GM23248 (cell line): ENCODE data around the gene EP300. TPM values are rescaled to one million over a fixed set of nuclear protein-coding genes. Genes with fewer than 3 reads are reported as not detected.

ENCODE experiments used
- DNase-seq: peaks from one replicate; pipeline ENCODE4 v3.0.0-alpha.2; 2015
- H2AFZ ChIP-seq: fragments of 200-600 bp; sonication (generic); 2 replicates; pipeline ENCODE4 v1.6.1; 2016; ENCODE audit warnings: antibody characterized with exemption
- H3F3A ChIP-seq: fragments of 200-600 bp; sonication (generic); 2 replicates; pipeline ENCODE4 v1.6.1; 2016; ENCODE audit warnings: mild to moderate bottlenecking, antibody characterized with exemption, mixed run types; ENCODE audit not compliant: insufficient read depth
- H3K27ac ChIP-seq: fragments of 200-600 bp; sonication (generic); 2 replicates; pipeline ENCODE4 v1.5.1; 2016; ENCODE audit warnings: mild to moderate bottlenecking
- H3K27me3 ChIP-seq: fragments of 200-600 bp; sonication (generic); replicated peaks from 2 replicates; pipeline ENCODE4 v1.6.1; 2016; ENCODE audit warnings: mild to moderate bottlenecking; ENCODE audit not compliant: insufficient read depth
- H3K36me3 ChIP-seq: fragments of 200-600 bp; sonication (generic); 2 replicates; pipeline ENCODE4 v1.6.1; 2016; ENCODE audit warnings: low read depth, mild to moderate bottlenecking
- H3K4me1 ChIP-seq: fragments of 200-600 bp; sonication (generic); 2 replicates; pipeline ENCODE4 v1.6.1; 2016; ENCODE audit warnings: mild to moderate bottlenecking; ENCODE audit not compliant: insufficient read depth
- H3K4me2 ChIP-seq: fragments of 200-600 bp; sonication (generic); one replicate; pipeline ENCODE4 v1.6.1; 2016; ENCODE audit warnings: mild to moderate bottlenecking; ENCODE audit not compliant: unreplicated experiment
- H3K4me3 ChIP-seq: fragments of 200-600 bp; sonication (generic); 2 replicates; pipeline ENCODE4 v1.5.1; 2016; ENCODE audit warnings: mild to moderate bottlenecking
- H3K79me2 ChIP-seq: fragments of 200-600 bp; sonication (generic); 2 replicates; pipeline ENCODE4 v1.6.1; 2016; ENCODE audit warnings: mild to moderate bottlenecking; ENCODE audit not compliant: insufficient read depth
- H3K9ac ChIP-seq: fragments of 200-600 bp; sonication (generic); 2 replicates; pipeline ENCODE4 v1.6.1; 2016; ENCODE audit warnings: mild to moderate bottlenecking
- H3K9me2 ChIP-seq: fragments of 200-600 bp; sonication (generic); 2 replicates; pipeline ENCODE4 v1.6.1; 2016; ENCODE audit warnings: mixed run types, mild to moderate bottlenecking, moderate library complexity; ENCODE audit not compliant: insufficient read depth
- H3K9me3 ChIP-seq: fragments of 200-600 bp; sonication (generic); one replicate; pipeline ENCODE4 v1.6.1; 2017; ENCODE audit warnings: low read depth
- H4K20me1 ChIP-seq: fragments of 200-600 bp; sonication (generic); 2 replicates; pipeline ENCODE4 v1.6.0; 2016; ENCODE audit not compliant: insufficient read depth
- EZH2 ChIP-seq: fragments of 200-600 bp; sonication (generic); IDR thresholded peaks from 2 replicates; pipeline ENCODE4 v1.6.1; 2018; ENCODE audit warnings: antibody characterized with exemption, mild to moderate bottlenecking; ENCODE audit not compliant: insufficient read depth, poor library complexity, severe bottlenecking
- EZH2phosphoT487 ChIP-seq: fragments of 200-600 bp; sonication (generic); IDR thresholded peaks from 2 replicates; pipeline ENCODE4 v1.6.1; 2018; ENCODE audit warnings: antibody characterized with exemption, moderate library complexity, mild to moderate bottlenecking, low read depth; ENCODE audit not compliant: insufficient read depth
- WGBS, 2 experiments: methylation state at CpG; one replicate each; pipeline ENCODE4 v1.1.6; 2015 to 2017; ENCODE audit warnings: low lambda C conversion rate in 2 of 2, low coverage in 1 of 2; ENCODE audit errors: missing lambda C conversion rate in 2 of 2; 5-methylcytosine and 5-hydroxymethylcytosine counted together
- in situ Hi-C: fragments of 300-500 bp; cut with MboI; formaldehyde crosslinking; loops from 2 replicates; pipeline ENCODE4 v1.15.0; 2020
- polyA plus RNA-seq: library from polyadenylated mRNA; unstranded; fragments of >200 nt; fragmentation: Nextera tagmentation; extraction: Ambion mirVana; gene quantifications from 2 replicates; pipeline ENCODE4 v1.2.1, GENCODE V29; 2016
- total RNA-seq: library from RNA; depleted of rRNA; stranded (reverse); fragments of >200 nt; shearing (Covaris generic); gene quantifications from 2 replicates; pipeline ENCODE4 v1.2.3, GENCODE V29; 2014

EP300 gene
- total and polyA plus RNA-seq, 2 experiments from 2014 or later, result 11.4 to 18.8 TPM

- WGBS, 2 experiments, result 0 to 1% methylated on average over 28 to 55 of the region's 67 CpGs
- in situ Hi-C loops, result no loop called here
- Histone ChIP-seq H3K9ac (peak overlapping the region; percentile 99), H3K4me2 (peak overlapping the region; percentile 86), H3K4me3 (peak overlapping the region; percentile 92), H3K27ac (peak overlapping the region; percentile 98), H3K36me3 (no peaks in the 10 kb centered on the region), H3K27me3 (no peaks in the 10 kb centered on the region), H3K9me3 (no peaks in the 10 kb centered on the region), H4K20me1 (peaks cover 28% of the 10 kb centered on the region; the same call in 1 of the 2 replicates), H3K9me2 (no peaks in the 10 kb centered on the region), H3F3A (peaks cover 11% of the 10 kb centered on the region; the same call in 1 of the 2 replicates), H2AFZ (peak overlapping the region; percentile 93), H3K4me1 (peaks cover 19% of the 10 kb centered on the region), H3K79me2 (peaks cover 40% of the 10 kb centered on the region)
- peak; percentile 99 for DNase-seq
- TF ChIP-seq EZH2, result no peak
- TF ChIP-seq EZH2phosphoT487, result no peak
Measured at GRCh38 chr22:41091132-41092022, 1.0 kb upstream of the EP300 start.

GRCh38 chr22:41092847-41093411, 537 bp downstream of the EP300 start:
- H3K4me2 ChIP-seq, result peak overlapping the region; percentile 95
- H2AFZ ChIP-seq, result peak overlapping the region; percentile 56
- peaks cover 16% of the 10 kb centered on the region; the same call in 1 of the 2 replicates for H3F3A ChIP-seq
- H3K9me3 ChIP-seq, result no peaks in the 10 kb centered on the region
- peak overlapping the region; percentile 99 for H3K9ac ChIP-seq
- H3K4me3 ChIP-seq, result peak overlapping the region; percentile 92
- no peaks in the 10 kb centered on the region for H3K27me3 ChIP-seq
- H3K27ac ChIP-seq, result peak overlapping the region; percentile 98
- WGBS, 2 experiments, result 1 to 2% methylated on average over 31 of the region's 31 CpGs
- peak; percentile 69 for DNase-seq
- H3K79me2 ChIP-seq, result peaks cover 56% of the 10 kb centered on the region
- TF ChIP-seq EZH2phosphoT487 (no peak), EZH2 (no peak)
- H3K36me3 ChIP-seq, result no peaks in the 10 kb centered on the region
- peaks cover 19% of the 10 kb centered on the region for H3K4me1 ChIP-seq
- in situ Hi-C loops, result no loop called here
- H4K20me1 ChIP-seq, result peaks cover 40% of the 10 kb centered on the region; the same call in 1 of the 2 replicates
- H3K9me2 ChIP-seq, result no peaks in the 10 kb centered on the region

GRCh38 chr22:41094041-41094593, 1.7 kb downstream of the EP300 start:
- Histone ChIP-seq H3K36me3 (no peaks in the 10 kb centered on the region), H3K27ac (0 out of 2 replicates have a peak overlapping the region, but pooled peaks have one; percentile 98), H3K4me2 (peak overlapping the region; percentile 95), H3K9me2 (no peaks in the 10 kb centered on the region), H3K79me2 (peaks cover 68% of the 10 kb centered on the region), H3F3A (peaks cover 16% of the 10 kb centered on the region; the same call in 1 of the 2 replicates), H3K9me3 (no peaks in the 10 kb centered on the region), H3K4me3 (peak overlapping the region; percentile 92), H3K4me1 (peaks cover 19% of the 10 kb centered on the region), H4K20me1 (peaks cover 47% of the 10 kb centered on the region; the same call in 1 of the 2 replicates), H3K9ac (peak overlapping the region; percentile 99), H3K27me3 (no peaks in the 10 kb centered on the region), H2AFZ (no peak overlapping the region)
- in situ Hi-C loops, result no loop called here
- WGBS, 2 experiments, result 6 to 11% methylated on average over 5 of the region's 5 CpGs
- TF ChIP-seq EZH2, result no peak
- TF ChIP-seq EZH2phosphoT487, result no peak
- peak; percentile 65 for DNase-seq

DNA sequence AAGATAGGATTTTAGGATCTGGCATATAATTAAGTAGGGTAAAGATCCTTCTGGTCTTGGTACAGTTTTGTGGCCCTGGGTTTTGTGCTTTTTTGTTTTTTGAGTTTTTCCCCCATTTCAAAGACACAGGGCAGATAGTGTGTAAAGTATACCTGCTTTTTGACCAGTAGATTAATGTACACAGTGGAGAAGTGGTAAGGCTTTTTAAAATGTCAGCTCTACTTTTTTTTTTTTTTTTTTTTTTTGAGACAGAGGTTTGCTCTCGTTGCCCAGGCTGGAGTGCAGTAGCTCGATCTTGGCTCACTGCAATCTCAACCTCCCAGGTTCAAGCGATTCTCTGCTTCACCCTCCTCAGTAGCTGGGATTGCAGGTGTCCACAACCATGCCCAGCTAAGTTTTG, 4.0 kb downstream of the EP300 start:
- Histone ChIP-seq H2AFZ (no peak overlapping the region), H3K9me2 (no peaks in the 10 kb centered on the region), H3K9me3 (no peaks in the 10 kb centered on the region), H3F3A (peaks cover 11% of the 10 kb centered on the region; the same call in 1 of the 2 replicates), H3K9ac (no peak overlapping the region), H3K36me3 (no peaks in the 10 kb centered on the region), H3K27me3 (no peaks in the 10 kb centered on the region), H3K4me3 (peak overlapping the region; percentile 92; the same call in 1 of the 2 replicates), H3K4me2 (peak overlapping the region; percentile 95), H3K79me2 (peaks cover 90% of the 10 kb centered on the region), H4K20me1 (peaks cover 62% of the 10 kb centered on the region; the same call in 1 of the 2 replicates), H3K4me1 (peaks cover 19% of the 10 kb centered on the region), H3K27ac (no peak overlapping the region)
- TF ChIP-seq EZH2 (no peak), EZH2phosphoT487 (no peak)
- whole genome bisulfite sequencing, 2 experiments, result 74 to 87% methylated on average over 3 of the region's 3 CpGs
- no peak for DNase-seq
- in situ Hi-C loops, result no loop called here
